ENCODE results near the gene PCDHGA3.
"Not testable (repeated sequence)": the region's sequence is repeated elsewhere in the genome, so short reads cannot be mapped to it uniquely, and the experiment has no call there.

The PCDHGA3 gene

GRCh38 chr5:141343242-141343952 is at the start of gene PCDHGA3:
Gene PCDHGA3 (plus strand): TSS chr5:141343829. CDS start chr5:141344034, 205 bp downstream.
- DNase-seq (ENCODE audit: low read depth in 1 of 2, low spot score in 1 of 2) = no peak

DNA sequence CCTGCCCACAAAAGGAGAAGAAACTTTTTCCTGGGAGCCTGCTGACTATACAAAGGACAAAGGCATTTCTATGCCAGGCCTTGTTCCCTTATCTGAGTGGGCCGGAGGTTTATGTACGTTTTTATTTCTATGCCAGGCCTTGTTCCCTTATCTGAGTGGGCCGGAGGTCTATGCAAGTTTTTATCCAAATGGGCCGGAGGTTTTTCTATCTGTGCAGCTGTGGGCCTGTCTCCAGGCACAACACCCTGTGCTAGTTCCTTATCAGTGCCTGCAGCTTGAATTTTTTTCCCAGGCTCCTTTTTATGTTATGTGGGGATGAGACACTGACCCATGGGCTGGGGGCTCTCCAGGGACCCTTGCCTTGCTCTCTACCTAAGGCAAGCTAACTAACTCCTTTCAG is 45.3 kb upstream of the PCDHGA3 start:
- DNase-seq (ENCODE audit: low read depth in 1 of 2, low spot score in 1 of 2) = no peak

GRCh38 chr5:141303756-141304155 is 39.9 kb upstream of the PCDHGA3 start, which contains the start of gene SLC25A2:
Gene SLC25A2 (minus strand): TSS chr5:141304049. CDS start chr5:141303865, 184 bp downstream.
- no peak for DNase-seq (ENCODE audit: low read depth in 1 of 2, low spot score in 1 of 2)

- no peak for DNase-seq (ENCODE audit: low read depth in 1 of 2, low spot score in 1 of 2)
Observed at GRCh38 chr5:141306630-141307029, 37.0 kb upstream of the PCDHGA3 start.

GRCh38 chr5:141313711-141314110 is 29.9 kb upstream of the PCDHGA3 start:
- no peak for DNase-seq (ENCODE audit: low read depth in 1 of 2, low spot score in 1 of 2)

- DNase-seq (ENCODE audit: low read depth in 1 of 2, low spot score in 1 of 2) = not testable (repeated sequence)
Observed at GRCh38 chr5:141316963-141317362, 26.7 kb upstream of the PCDHGA3 start.

DNA sequence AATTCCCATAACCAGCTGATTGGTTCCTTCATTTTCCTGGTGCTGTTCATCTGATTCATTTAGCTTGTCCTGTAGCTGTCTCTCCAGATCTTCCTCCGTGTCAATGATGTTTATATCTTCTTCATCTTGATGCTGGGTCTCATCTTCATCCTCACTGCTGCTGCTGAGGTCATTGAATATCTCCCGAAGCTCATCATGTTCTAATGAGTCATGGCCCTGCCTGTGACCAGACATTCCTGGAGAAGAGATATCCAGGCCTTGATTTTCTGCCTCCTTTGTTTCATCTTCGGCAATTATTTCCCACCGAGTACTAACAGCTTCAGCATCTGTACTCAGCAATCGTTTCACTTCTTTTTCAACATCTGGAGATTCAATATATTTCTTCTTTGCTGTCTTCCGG is 24.4 kb upstream of the PCDHGA3 start:
- no peak for DNase-seq (ENCODE audit: low read depth in 1 of 2, low spot score in 1 of 2)

- no peak for DNase-seq (ENCODE audit: low read depth in 1 of 2, low spot score in 1 of 2)
Observed at GRCh38 chr5:141319699-141320098, 23.9 kb upstream of the PCDHGA3 start.

GRCh38 chr5:141320225-141321169 is 23.1 kb upstream of the PCDHGA3 start, which contains the start of gene TAF7:
Gene TAF7 (minus strand): TSS chr5:141320784. CDS start chr5:141320044, 740 bp downstream.
- peak; percentile 82 to 87 for DNase-seq (ENCODE audit: low read depth in 1 of 2, low spot score in 1 of 2)

DNA sequence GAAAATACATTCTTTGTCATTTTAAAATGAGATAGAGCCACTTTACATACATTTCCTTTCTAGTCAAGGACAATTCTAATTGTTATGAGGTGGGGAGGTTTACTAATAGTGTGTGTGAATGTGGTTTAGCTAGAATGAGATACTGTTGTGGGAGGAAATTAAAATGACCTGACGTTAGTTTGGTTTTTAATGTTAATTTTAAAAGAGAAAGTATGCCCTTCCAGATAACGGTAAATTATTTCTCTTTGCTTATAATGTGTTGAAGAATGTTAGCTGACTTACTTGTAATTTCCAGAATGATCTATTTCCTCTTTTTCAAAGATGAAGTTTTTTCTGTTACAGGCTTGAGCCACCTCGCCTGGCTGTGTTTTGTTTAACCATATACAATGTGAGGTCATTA is 21.4 kb upstream of the PCDHGA3 start:
- DNase-seq (ENCODE audit: low read depth in 1 of 2, low spot score in 1 of 2) = no peak

DNA sequence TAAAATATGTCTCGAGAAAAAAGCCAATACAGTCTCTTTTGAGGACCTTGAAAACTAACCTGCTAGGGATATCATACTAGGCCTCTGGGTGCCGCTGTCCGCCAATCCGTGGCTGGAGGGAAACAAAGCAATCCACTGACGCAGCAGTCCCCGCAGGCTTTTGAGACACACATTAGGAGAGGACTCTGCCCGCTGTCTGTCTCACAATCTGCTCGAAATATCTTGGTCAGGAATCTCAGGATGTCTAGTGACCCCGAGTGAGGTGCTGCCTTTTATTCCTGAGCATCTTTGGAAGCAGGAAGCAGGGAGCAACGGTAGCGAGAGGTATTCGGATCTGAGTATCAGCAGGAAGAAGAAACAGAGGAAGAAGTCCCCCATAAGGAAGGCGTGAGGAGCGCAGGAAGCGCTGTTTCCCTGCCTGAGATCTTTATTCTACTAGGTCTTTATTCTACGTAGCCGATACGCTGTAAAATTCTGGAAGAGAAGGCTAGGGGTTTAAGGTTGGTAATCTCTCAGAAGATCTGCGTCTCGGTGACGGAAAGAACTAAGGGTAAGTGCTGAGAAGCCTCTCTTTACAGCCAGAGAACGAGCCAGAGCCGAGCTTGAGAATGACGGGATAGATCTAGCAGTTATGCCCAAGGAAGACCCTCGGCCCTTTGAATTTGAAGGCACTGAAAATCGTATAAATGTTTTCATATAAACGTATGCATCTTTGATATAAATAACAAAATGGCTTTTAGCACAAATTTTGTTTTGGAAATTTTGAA is 17.4 kb upstream of the PCDHGA3 start:
- peak; percentile 35 to 49 for DNase-seq (ENCODE audit: low read depth in 1 of 2, low spot score in 1 of 2)

GRCh38 chr5:141328231-141328630 is 15.4 kb upstream of the PCDHGA3 start:
- DNase-seq (ENCODE audit: low read depth in 1 of 2, low spot score in 1 of 2) = no peak

- no peak for DNase-seq (ENCODE audit: low read depth in 1 of 2, low spot score in 1 of 2)
Observed at GRCh38 chr5:141330299-141331080, 13.1 kb upstream of the PCDHGA3 start, which contains the start of gene PCDHGA1. Gene PCDHGA1 (plus strand): TSS chr5:141330514.

DNA sequence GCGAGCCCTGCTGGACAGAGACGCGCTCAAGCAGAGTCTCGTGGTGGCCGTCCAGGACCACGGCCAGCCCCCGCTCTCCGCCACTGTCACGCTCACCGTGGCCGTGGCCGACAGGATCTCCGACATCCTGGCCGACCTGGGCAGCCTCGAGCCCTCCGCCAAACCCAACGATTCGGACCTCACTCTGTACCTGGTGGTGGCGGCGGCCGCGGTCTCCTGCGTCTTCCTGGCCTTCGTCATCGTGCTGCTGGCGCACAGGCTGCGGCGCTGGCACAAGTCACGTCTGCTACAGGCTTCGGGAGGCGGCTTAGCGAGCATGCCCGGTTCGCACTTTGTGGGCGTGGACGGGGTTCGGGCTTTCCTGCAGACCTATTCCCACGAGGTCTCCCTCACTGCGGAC is 11.1 kb upstream of the PCDHGA3 start:
- DNase-seq (ENCODE audit: low read depth in 1 of 2, low spot score in 1 of 2) = not testable (repeated sequence)

DNA sequence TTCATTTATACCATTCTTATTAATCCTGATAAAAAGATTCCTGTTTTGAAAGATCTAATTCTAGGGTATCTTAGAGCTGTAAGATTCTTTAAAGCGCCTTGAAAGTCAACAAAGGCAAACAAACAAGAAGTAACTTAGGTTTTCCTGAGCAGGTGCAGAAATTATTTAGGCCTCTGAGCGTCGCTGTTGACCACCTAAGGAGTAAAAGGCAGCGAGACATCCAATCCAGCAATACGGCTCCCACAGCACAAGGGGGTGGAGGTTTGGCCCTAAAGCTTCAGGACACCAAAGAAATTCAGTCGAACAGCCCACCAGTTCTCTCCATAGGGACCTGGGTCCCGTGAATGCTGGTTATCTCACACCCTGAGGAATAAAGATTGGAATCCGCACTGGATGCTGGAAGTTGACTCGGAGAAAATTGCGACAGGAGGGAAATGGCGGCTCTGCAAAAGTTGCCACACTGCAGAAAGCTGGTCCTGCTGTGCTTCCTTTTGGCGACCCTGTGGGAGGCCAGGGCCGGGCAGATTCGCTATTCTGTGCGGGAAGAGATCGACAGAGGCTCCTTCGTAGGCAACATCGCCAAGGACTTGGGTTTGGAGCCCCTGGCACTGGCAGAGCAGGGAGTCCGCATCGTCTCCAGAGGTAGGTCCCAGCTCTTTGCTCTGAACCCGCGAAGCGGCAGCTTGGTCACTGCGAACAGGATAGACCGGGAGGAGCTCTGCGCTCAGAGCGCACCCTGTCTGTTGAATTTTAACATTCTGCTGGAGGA is 4.9 kb upstream of the PCDHGA3 start, which contains the start of gene PCDHGA2:
Gene PCDHGA2, plus strand, starts transcription at position 223 of the 769 bp plus-strand sequence.
- no peak for DNase-seq (ENCODE audit: low read depth in 1 of 2, low spot score in 1 of 2)

GRCh38 chr5:141340781-141341354 is 2.8 kb upstream of the PCDHGA3 start:
- not testable (repeated sequence) for DNase-seq (ENCODE audit: low read depth in 1 of 2, low spot score in 1 of 2)

DNA sequence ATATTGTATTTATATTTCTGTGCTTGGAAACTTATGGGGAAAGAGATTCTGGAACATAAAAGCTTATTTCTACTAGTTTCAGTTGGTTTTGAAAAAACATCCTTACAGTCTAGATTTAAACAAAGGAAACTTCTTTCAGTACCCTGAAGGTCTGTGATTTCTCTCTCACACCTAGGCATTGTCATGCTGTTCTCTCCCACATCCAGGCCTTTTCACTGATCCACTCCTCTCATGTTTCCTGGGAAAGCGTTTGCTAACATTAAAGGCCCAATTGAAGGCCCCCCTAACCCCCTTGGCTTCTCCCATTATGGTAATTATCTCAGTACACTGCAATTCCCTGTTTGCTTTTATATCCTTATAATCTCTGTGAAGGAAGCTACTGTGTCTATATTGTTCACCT is 856 bp upstream of the PCDHGA3 start:
- no peak for DNase-seq (ENCODE audit: low read depth in 1 of 2, low spot score in 1 of 2)

- no peak for DNase-seq (ENCODE audit: low read depth in 1 of 2, low spot score in 1 of 2)
Observed at GRCh38 chr5:141343953-141344463, 379 bp downstream of the PCDHGA3 start.

DNA sequence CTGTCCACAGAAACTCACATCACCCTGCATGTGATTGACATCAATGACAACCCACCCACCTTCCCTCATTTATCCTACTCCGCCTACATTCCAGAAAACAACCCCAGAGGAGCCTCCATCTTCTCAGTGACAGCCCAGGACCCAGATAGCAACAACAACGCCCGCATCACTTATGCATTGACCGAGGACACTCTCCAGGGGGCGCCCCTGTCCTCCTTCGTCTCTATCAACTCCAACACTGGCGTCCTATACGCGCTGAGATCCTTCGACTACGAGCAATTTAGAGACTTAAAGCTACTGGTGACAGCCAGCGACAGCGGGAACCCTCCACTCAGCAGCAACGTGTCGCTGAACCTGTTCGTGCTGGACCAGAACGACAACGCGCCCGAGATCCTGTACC is 1.7 kb downstream of the PCDHGA3 start:
- no peak for DNase-seq (ENCODE audit: low read depth in 1 of 2, low spot score in 1 of 2)
